Right ventricle myocardium superior (tissue), 1 donor: ENCODE data around the gene GNL2. TPM values are rescaled to one million over a fixed set of nuclear protein-coding genes. Genes with fewer than 3 reads are reported as not detected.

Source experiments
- ATAC-seq: fragments of 200-7000 bp; cut with Tn5 transposase; one replicate; pipeline ENCODE4 v1.9.1; 2020; ENCODE audit warnings: mild to moderate bottlenecking; ENCODE audit not compliant: poor library complexity
- DNase-seq: peaks from one replicate; pipeline ENCODE4 v3.0.0-alpha.2; 2020
- intact Hi-C: fragments of 100-400 bp; cut with DNase I; formaldehyde crosslinking; loops from one replicate; pipeline ENCODE4 v1.11.2; 2022
- long read RNA-seq: library from polyadenylated mRNA; unstranded; transcript quantifications from one replicate; pipeline ENCODE4 v2.0.0, GENCODE V29; 2021
- total RNA-seq: library from RNA; stranded (reverse); fragmentation: NEBNext Ultra II Directional; extraction: Animal tissue kit (Norgen Biotek cat#: 25700); gene quantifications from one replicate; pipeline ENCODE4 v1.2.1, GENCODE V29; 2021
- donor health status: DM: no; HTN: yes; CAD: no; lungs with severe emphysema.

The GNL2 gene
- total RNA-seq, result 20.1 TPM
- long read RNA-seq, transcript GNL2-201 (16 exons, 2,334 nt), result major isoform, 24 of 27 reads
- long read RNA-seq, partial matches to known transcripts, result 1 of 27 reads
- long read RNA-seq, other reads (novel, unspliced or antisense), result 1 of 27 reads

GRCh38 chr1:37595440-37596181 lies at the start of gene GNL2:
Gene GNL2, minus strand, starts transcription at chr1:37595937. Its CDS starts 115 bp downstream, at chr1:37595822.
- ATAC-seq (peak; percentile 100), DNase-seq (peak; percentile 99)
- intact Hi-C loops, result loop anchor here (5.0 kb wide), 1 partner anchor 87 kb away; no protein-coding TSS in a partner anchor

- intact Hi-C loops, result no loop called here
- DNase-seq, result no peak
Measured at GRCh38 chr1:37641059-37641458, 45.3 kb upstream of the GNL2 start.

GRCh38 chr1:37636435-37636834 lies 40.7 kb upstream of the GNL2 start:
- no peak for DNase-seq
- no peak for ATAC-seq
- intact Hi-C loops, result no loop called here

More at GRCh38 chr1:37641059-37641458, 45.3 kb upstream of the GNL2 start:
- ATAC-seq, result no peak

GRCh38 chr1:37634992-37635902 lies 39.5 kb upstream of the GNL2 start:
- intact Hi-C loops, result no loop called here
- no peak for ATAC-seq

GRCh38 chr1:37634244-37634991 lies 38.7 kb upstream of the GNL2 start, which contains the start of gene RSPO1:
Gene RSPO1, minus strand, starts transcription at chr1:37634892. Its CDS starts 5,231 bp downstream, at chr1:37629661.
- DNase-seq (no peak), ATAC-seq (no peak)
- intact Hi-C loops, result no loop called here

More at GRCh38 chr1:37634992-37635902, 39.5 kb upstream of the GNL2 start:
- no peak for DNase-seq

- no peak for ATAC-seq
- intact Hi-C loops, result no loop called here
- DNase-seq, result no peak
Measured at GRCh38 chr1:37633938-37634243, 38.2 kb upstream of the GNL2 start.

- intact Hi-C loops, result no loop called here
- ATAC-seq, result no peak
- no peak for DNase-seq
Measured at GRCh38 chr1:37633040-37633937, 37.6 kb upstream of the GNL2 start.

GRCh38 chr1:37631036-37631435 lies 35.3 kb upstream of the GNL2 start:
- intact Hi-C loops, result no loop called here

GRCh38 chr1:37630426-37631028 lies 34.8 kb upstream of the GNL2 start:
- intact Hi-C loops, result no loop called here
- ATAC-seq (no peak), DNase-seq (no peak)

More at GRCh38 chr1:37631036-37631435, 35.3 kb upstream of the GNL2 start:
- DNase-seq (no peak), ATAC-seq (no peak)

- ATAC-seq (no peak), DNase-seq (no peak)
- intact Hi-C loops, result no loop called here
Measured at GRCh38 chr1:37629726-37630425, 34.1 kb upstream of the GNL2 start.

GRCh38 chr1:37629008-37629407 lies 33.3 kb upstream of the GNL2 start:
- DNase-seq (no peak), ATAC-seq (no peak)
- intact Hi-C loops, result no loop called here

- no peak for ATAC-seq
- intact Hi-C loops, result no loop called here
- DNase-seq, result no peak
Measured at GRCh38 chr1:37628026-37628556, 32.4 kb upstream of the GNL2 start.

GRCh38 chr1:37622131-37622530 lies 26.4 kb upstream of the GNL2 start:
- ATAC-seq, result no peak
- intact Hi-C loops, result no loop called here

GRCh38 chr1:37621326-37621870 lies 25.7 kb upstream of the GNL2 start:
- ATAC-seq, result no peak
- intact Hi-C loops, result no loop called here
- DNase-seq, result no peak

More at GRCh38 chr1:37622131-37622530, 26.4 kb upstream of the GNL2 start:
- DNase-seq, result no peak

- no peak for ATAC-seq
- intact Hi-C loops, result no loop called here
- no peak for DNase-seq
Measured at GRCh38 chr1:37620707-37621106, 25.0 kb upstream of the GNL2 start.

GRCh38 chr1:37616330-37616729 lies 20.6 kb upstream of the GNL2 start:
- intact Hi-C loops, result no loop called here
- no peak for ATAC-seq
- DNase-seq, result no peak
